Fibroblast of skin of back (primary cell): Measurements from ENCODE around the gene KATNIP.
"Not testable (repeated sequence)": the region's sequence is repeated elsewhere in the genome, so short reads cannot be mapped to it uniquely, and the experiment has no call there.

Experiments
- DNase-seq: peaks from one replicate; pipeline ENCODE4 v3.0.0-alpha.2; 2013

KATNIP gene

DNA sequence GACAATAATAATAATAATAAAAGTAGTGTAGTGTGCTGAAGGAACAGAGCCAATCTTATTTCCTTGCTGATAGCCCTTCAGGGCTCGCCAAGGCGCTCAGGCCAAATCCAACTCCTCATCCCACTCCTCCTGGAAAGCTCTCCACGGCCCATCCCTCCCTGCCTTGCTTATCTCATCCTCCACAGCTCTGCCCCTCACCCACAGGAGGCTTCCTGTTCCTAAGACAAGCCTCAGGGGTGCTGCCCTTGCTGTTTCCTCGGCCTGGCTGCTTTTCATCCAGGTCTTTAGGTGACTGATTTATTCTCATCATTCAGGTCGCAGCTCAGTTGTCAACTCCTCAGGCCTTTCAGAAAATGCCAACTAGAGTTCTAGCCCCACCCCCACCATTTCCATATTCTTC lies 11.4 kb upstream of the KATNIP start:
- no peak for DNase-seq

DNA sequence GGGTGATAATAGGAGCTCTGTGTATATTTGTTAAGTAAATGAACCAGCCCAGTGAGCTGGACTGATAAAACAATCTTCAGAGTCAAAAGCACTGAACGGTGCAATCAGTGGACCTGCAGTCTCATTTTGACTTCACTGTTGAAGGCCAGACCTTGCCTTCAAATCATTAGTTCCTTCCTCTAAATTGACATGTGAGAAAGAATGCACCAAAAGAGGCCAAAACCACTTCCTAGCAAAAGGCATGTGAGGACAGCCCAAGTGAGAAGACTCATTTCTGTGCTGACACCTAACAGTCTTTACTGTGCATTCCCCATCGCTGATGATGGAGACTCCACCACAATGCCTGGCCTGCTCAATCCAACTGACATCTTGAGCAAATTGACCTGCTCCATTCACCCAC lies 10.8 kb upstream of the KATNIP start:
- no peak for DNase-seq

DNA sequence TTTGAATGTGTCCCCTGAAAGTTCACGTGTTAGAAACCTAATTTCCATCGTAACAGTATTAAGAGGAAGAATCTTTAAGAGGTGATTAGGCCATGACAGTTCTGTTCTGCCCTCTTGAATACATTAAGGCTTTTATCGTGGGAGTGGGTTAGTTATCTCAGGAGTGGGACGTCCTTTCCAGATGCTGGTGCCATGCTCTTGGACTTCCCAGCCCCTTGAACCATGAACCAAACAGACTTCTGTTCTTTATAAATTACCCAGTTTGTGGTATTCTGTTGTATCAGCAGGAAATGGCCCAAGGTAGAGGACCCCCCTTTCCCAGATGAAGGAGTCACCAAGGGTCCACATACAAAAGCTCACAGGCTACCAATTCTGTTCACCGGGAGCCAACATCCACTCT lies 10.3 kb upstream of the KATNIP start:
- no peak for DNase-seq

DNA sequence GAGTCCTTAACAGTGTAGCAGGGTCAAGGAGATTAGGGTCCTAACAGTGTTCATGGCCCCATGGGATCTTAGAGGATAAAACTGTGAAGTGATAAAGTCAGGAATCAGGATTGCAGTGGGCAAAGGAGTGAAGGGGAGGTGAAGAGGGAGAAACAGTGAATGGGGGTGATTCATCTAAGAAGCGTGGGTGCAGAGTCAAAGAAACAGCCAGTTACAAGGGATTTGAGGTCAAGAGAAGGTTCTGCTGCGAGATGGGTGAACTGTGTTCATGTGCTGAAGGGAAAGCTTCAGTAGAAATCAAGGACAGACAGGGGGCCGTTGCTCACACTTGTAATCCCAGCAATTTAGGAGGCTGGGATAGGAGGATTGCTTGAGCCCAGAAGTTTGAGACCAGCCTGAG lies 6.1 kb upstream of the KATNIP start:
- DNase-seq: no peak

DNA sequence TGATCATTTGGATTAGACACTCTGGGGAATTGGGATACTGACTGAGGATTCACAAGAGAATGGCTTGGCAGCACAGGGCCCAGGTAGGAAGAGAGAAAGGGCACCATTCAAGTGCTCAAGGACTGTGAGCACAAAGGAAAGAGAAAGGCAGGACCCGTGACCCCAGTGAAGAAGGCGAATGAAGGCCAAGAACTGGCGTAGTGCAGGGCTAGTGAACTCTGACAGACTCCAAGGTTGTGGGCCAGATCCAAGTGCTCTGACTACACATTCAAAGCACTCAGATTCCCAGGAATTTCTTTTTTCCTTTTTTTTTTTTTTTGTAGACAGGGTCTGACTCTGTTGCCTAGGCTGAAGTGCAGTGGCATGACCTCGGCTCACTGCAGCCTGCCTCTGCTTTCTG lies 5.3 kb upstream of the KATNIP start:
- no peak for DNase-seq

DNA sequence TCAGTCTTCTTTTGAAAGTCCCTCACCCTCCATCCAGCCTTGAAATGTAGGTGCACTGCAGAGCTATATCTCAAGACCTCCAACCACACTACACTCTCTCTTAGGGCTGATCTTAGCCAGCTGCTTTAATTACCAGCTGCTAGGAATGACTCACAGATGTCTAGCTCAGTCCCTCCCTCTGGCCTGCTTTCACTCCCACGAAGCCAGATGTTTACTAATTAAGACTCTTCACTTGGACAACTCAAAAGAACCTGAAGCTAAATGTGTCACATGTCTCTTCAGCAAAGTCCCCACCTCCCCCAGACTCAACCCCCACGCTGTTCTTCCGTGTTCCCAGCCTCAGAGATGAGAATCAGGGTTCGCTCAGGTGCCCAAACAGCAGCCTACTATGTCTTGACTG lies 2.8 kb upstream of the KATNIP start:
- peak; percentile 42 for DNase-seq

DNA sequence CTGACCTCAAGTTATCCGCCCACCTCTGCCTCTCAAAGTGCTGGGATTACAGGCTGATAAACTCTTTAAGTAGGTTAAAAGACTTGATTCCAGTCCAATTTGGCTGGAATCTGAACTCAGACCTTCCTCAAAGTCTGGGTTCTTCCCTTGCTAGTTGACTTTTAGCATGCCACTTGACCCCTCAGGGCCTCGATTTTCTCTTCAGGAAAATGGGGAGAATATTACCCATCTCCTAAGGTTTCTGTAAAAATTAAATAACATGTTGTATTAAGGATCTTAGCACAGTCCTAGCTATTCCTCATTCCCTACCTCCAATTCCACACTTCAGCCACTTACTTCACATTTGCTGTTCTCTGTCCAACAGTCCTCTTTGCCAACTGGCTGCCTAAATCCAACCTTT lies 2.1 kb upstream of the KATNIP start:
- no peak for DNase-seq

DNA sequence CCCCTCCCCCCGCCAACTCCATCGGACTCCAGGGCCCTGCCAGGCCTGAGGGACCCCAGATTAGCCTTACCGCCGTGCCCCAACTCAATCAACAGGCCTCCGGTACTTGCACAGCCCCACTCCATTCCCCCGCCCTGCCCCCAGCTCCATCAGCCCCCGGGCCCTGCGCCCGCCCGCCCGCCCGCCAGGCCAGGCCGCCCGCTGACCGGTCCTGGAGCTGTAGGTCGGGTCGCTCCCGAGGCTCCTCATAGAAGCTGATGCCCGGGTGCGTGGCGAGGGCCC lies 539 bp upstream of the KATNIP start:
- DNase-seq: peak; percentile 16

DNA sequence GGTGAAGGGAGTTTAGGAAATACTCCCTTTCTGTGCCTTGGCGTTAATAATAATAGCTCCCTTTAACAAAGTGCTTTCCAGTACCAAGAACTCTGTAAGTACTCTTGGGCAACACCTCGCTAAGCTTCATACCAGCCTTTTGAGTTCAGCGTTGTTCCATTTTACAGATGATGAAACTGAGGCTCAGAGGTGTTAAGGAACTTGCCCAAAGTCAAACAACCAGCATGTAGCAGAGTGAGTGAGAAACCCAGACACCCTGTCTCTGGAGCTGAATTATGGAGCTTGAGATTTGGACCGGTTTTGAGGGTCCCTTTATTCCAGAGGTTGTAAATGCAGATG lies 607 bp downstream of the KATNIP start:
- no peak for DNase-seq

DNA sequence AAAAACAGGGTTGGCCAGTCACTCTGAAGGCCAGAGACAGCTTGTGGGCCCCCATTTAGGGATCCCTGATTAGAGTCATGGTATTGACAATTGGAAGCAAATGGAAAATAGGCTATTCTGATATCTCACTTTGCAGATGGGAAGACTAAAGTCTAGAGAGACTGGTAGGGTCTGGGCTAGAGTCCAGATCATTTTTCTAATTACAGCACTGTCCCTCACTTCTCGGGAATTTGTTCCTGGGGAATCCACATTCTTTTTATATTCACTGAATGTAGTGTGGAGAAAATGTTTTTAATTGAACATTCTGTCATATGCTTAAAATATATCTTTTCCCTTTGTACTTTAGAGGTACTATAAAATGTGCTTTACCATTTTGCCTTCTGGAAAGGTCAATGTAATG lies 1.1 kb downstream of the KATNIP start:
- peak; percentile 30 for DNase-seq

DNA sequence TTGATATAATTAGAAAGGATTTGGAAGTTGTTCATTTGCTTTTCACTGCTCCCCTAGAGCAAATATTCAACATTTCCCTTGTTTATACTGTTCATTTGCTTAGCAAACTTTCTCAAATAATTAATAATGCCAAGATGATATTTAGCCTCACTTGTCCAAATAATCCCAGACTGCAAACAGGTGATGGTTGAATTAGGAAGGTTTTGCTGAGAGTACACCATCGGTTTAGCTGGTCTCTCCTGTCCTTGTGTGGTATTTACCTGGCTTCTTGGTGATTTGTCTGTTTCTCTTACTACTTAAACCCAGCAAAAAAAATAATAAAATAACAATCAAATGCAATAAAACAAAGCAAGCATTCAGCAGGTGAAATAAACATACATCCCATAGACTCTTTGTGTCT lies 6.5 kb downstream of the KATNIP start:
- no peak for DNase-seq

DNA sequence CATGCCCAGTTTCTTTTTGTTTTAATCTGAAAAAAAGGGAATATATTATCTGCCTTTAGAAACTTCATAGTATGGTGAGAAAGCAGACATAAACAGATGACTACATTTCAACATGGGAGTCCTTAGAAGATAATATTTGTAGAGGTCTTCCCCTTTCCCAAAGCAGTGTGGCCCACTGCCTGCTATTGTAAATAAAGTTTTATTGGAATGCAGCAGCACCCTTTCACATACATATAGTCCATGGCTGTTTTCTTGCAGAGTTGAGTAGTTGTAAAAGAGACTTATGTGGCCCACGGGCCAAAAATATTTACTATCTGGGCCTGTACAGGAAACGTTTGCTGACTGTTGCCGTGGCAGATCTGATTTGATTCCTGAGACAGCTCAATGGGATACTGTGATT lies 8.5 kb downstream of the KATNIP start:
- no peak for DNase-seq

DNA sequence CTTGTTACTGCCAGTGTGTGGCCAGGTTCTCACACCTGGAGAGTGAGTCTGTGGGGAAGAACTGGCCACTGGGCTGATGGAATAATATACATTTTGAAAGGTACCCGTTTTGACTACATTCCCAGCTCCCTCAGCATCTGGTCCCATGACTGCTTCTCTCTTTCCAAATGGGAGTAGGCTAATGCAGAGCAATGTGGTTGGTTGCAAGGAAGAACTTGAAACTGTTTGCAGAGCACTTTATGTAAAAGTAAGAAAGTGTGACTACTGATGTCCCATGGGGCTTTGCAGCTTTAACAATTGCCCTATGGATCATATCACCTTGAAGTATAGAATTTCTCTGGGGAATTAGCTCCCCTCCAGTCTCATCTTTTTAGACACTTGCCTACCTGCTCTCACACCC lies 9.0 kb downstream of the KATNIP start:
- no peak for DNase-seq

DNA sequence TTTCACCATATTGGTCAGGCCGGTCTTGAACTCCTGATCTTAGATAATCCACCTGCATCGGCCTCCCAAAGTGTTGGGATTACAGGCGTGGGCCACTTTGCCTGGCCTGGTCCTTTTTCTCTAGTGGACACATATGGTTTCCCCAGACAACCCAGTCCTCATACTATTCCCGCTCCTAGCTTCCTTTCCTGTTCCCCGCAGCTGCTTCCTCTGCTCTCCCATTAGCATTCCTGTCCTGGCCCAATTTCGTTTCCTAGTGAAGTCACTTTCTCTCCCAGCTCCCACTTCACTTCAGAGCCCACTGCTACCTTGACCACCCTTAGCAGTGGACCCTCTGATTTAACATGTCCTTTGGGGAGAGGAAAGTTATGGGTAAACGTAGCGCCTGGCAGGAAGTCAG lies 11.3 kb downstream of the KATNIP start:
- no peak for DNase-seq

DNA sequence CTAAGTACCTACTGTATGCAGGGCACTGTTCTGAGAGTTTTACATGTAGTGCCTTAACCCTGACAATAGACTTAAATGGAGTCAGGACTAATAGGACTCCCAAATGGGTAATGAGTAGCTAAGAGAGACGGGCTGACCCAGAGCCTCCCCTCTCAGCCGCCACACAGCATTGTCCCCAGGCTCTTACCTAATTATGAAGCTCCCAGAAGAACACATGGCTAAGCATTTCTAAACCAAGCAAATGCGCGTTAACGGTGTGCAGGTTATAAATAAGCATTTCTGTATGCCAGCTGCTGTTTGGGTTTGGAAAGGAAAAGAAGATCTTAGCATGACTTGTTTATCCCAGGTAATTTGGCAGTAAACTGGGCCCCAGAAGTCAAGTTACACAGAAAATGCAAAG lies 14.3 kb downstream of the KATNIP start:
- DNase-seq: no peak

DNA sequence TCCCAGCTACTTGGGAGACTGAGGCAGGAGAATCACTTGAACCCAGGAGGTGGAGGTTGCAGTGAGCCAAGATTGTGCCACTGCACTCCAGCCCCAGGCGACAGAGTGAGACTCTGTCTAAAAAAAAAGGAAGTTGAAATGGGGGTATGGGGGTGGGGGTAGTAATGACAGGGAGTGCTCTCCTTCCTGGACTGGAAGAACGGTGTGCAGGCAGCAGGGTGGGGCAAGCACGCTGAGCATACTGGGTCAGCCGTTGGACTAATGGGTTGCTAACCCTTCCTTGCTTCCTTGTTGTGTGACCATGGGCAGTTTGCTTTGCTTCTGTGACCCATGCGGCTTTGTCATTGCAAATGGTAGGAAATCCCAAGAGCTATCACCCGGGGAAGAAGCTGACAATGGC lies 16.5 kb downstream of the KATNIP start:
- no peak for DNase-seq

DNA sequence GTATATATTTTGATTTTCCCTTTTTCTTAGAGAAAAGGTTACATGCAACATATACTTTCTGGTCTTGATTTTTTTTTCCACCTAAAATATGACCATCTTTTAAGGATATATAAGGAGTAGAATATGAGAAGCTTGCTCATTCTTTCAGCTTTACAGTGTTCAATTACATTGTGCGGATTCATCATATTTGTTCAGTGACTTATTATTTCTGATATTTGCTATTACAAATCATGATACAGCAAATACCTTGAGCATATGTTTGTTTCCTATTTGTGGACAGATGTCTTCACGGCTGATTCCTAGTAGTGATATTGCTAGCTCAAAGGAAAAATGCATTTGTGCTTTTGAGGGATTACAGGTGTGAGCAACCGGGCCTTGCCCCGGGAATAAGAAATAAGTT lies 18.1 kb downstream of the KATNIP start:
- DNase-seq: peak; percentile 16

DNA sequence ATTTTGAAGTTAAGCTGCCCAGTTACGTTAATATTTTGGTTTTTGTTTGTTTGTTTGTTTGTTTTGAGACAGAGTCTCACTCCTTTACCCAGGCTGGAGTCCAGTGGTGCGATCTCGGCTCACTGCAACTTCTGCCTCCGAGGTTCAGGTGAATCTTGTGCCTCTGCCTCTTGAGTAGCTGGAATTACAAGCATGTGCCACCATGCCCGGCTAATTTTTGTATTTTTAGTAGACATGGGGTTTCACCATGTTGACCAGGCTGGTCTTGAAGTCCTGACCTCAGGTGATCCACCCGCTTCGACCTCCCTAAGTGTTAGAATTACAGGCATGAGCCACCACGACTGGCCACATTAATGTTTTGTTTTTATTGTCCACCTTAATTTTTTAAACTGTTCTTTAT lies 21.0 kb downstream of the KATNIP start:
- not testable (repeated sequence) for DNase-seq

DNA sequence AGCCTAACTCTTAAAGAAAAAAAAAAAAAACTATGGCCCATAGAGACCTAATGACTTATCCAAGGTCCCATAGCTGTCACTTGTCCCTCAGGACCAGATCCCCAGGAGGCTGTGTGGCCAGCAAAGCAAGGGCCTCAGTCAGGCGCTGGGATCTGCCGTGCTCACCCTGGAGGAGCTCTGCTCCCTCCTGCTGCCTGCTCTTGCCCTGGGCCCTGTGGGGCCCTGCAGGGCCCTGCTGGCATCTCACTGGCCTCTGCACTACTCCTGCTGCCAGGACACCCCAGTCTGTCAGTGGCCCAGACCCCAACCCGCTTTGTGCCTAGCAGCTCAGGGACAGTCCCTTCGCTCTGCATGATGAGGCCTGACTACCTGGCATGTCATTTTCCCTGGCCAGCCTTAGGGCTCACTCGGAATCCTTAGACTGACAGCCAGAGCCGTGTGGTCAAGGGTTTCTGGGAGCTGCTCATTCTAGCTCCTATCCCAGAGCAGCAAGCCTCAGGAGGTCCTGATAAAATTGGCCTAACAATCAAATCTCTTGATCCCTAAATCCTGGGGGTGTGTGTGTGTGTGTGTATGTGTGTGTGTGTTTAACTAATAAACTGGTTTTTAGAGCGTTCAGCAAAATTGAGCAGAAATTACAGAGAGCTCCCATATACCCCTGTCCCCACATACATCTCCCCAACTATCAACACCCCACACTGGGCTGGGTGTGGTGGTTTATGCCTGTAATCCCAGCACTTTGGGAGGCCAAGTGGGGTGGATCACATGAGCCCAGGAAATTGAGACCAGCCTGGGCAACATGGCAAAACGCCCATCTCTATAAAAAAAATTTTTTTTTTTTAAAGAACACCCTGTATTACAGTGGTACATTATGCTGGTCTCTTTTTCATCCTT lies 21.7 kb downstream of the KATNIP start:
- no peak for DNase-seq

DNA sequence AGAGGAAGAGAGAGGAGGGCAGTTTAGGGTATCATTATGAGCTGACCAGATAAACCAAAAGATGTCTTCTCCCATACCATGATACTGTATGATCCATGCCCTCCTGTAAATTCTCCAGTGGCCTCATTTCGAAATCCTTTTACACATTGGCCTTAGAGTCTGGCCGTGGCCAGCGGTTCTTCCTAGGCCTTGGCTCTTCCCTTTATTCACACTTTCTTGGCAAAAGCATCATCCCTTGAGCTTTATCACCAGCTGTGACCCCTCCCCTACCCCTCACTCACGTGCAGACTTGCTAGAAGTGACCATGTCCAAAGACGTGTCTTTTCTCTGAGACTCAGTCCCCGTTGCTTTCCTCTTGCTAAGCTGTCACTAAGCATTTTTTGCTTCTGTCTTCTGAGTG lies 22.8 kb downstream of the KATNIP start:
- DNase-seq: no peak

DNA sequence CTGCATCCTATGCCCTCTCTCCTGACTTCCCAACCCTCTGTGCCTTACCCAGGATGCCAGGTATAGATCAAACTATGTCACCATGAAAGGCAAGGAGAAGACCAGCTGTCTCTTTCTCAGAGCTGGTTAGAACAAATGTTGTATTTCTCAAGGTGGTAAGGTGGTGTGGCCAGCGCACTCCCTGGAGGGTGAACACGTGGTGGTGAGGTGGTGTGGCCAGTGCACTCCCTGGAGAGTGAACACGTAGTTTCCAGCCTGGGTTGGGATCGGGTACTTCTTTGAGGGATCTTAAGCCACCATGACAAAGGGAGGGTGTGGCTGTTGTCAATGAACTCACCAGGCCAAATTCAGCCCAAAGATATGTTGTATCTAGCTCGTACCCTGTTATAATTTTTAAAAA lies 26.8 kb downstream of the KATNIP start:
- DNase-seq: no peak

DNA sequence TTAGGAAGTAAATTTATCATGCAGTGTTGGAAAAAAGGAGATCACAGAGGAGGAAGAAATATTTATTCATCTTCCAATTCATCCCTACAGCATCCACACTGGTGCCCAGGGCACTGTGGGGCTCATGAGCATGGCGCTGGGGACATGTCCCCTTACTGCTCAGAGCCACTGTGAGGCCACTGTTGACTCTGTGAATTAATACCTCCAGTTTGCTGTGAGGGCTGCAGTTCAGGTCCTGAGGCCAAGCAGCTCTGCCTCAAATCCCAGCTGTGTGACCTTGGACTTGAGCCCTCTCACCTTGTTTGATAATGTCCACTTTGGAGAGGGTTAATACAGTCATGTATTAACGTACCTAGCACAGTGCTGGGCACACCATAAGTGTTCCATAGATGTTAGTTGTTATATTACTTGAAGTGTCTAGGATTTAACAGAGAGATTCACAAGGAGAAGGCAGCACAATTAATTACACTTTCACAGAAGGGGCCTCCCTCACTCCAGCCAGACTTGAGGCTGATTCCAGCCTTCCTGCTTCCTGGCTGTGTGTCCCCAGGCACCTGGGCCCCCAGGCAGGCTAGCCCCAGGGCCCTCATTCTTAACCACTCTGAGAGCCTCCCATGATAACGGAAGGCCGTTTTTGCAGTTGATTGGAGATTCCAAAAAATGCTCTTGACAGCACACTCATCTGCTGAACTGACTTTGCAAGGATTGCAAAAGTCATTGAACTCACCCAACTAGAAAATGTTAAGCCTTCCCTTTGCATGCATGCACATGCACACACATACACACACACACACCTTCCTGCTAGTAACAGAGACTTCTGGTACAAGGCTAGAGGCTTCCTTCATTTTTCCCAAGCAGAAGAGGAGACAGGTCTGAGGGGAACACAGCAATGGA lies 29.4 kb downstream of the KATNIP start:
- DNase-seq: no peak

DNA sequence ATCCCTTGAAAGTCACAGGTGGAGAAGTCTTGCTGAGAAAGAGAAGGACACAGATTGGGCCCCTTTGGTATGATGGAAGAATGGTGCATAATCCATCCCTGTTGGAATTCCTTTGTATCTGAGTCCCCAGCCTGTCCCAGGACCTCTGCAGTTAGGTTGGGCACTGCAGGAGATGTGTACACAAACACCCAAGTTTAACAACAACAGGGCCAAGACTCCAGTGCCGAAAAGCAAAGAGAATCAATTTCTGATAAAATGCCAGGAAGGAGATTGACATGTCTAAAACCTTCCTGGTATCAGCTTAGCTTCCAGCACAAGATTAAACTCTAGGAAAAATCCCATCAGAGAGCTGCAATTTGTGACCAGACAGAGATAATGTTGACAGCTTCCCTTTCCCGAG lies 32.9 kb downstream of the KATNIP start:
- no peak for DNase-seq

DNA sequence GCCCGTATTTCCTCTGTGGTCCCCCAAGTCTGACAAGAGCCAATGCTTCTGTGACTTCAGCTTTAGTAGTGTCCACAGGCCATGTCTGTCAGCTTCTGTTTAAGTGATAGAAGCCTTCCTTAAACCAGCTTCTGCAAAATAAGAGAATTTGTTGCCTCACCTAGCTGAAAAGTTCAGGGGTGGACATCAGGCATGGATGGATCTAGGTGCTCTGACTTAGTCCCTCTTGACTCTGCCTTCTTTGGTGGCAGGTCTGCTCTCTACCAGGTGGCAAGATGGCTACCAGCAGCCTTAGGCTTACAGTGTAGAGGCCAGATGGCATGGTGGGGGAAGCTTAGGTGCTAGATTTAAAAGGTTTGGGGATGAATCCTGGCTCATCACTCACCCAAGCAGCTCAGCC lies 33.7 kb downstream of the KATNIP start:
- no peak for DNase-seq
